Measurements from ENCODE around the gene ASB6. TPM values are rescaled to one million over a fixed set of nuclear protein-coding genes. Genes with fewer than 3 reads are reported as not detected.
A peak's percentile ranks its signal among the peaks of the same experiment; 100 is the strongest.

The ASB6 gene
- total RNA-seq, 1 experiment from 2014 or later: 18.7 TPM

DNA sequence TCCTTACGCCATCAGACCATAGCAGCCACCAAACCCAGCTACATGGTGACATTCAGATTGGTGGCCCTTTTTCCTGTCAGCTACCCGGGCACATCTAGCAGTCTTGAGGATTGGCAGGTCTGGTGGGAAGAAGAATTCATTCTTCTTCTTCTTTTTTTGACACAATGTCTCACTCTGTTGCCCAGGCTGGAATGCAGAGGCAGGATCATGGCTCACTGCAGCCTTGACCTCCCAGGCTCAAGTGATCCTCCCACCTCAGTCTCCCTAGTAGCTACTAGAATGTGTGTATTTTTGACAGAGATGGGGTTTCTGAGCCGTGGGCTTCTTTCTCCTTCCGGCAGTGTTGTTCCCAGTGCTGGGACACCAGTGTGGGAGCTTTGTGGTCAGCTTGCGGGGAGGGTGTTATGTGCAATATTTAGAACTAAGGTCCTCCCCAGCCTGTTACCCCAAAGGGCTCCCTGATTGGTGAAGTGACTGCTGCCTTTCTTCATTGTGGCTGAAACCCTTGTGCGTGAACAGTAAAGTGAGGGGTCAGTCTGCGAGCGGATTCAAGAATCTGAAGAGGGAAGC, 12.6 kb downstream of the ASB6 start:
- DNase-seq (ENCODE audit: extremely low read depth, low read depth): no peak

DNA sequence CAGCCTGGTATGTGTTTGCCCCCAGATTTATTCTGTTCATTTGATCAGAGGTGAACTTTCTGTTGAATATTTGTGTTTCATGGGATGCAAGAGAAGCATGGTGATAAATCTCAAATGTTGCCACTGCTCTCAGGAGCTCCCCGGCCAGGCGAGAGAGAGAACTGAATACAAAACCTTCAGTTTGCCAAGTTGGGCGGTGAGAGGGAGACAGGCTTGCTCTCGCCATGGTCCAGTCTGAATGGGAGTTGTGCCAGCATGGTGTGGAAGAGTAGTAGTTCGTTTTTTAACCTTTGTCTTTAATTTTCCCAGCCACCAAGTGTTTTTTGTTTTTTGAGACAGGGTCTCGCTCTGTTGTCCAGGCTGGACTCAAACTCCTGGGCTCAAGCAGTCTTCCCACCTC, 13.2 kb downstream of the ASB6 start:
- no peak for DNase-seq (ENCODE audit: extremely low read depth, low read depth)

- no peak for DNase-seq (ENCODE audit: extremely low read depth, low read depth)
These were observed 14.2 kb downstream of the ASB6 start for GRCh38 chr9:129627556-129628440.

- no peak for DNase-seq (ENCODE audit: extremely low read depth, low read depth)
These were observed 15.2 kb downstream of the ASB6 start for GRCh38 chr9:129626625-129627284.

DNA sequence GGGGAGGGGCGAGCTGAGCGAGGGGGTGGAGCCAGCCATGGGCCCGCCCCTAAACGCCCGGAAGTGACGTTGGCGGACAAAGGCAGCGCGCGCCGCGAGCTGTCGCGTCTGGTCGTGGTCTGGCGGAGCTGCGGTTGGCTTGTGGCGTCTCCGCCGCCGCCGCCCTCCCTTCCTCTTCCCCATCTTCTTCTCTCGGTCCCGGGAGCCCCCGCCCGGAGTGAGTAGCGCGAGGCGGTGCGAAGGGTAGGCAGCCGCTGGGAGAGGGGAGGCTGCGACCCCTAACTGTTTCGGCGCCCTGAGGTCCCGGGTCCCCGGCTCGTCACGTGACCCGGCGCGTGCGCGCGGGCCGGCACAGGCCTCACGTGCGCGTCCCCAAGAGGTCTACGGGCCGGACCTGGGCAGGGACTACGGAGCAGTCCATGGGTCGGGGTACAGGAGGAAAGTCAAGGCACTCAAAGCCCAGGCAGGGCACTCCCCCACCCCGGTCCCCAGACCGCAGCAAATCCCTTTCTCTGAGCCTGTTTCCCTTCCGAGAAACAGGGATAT, 15.8 kb downstream of the ASB6 start, which contains the start of gene NTMT1:
NTMT1 (plus strand) TSS at position 85 of the 546 bp plus-strand sequence. CDS start 6,541 bp downstream, outside the sequence.
- DNase-seq (ENCODE audit: extremely low read depth, low read depth): peak; percentile 80

GRCh38 chr9:129624947-129625346, 17.0 kb downstream of the ASB6 start:
- DNase-seq (ENCODE audit: extremely low read depth, low read depth): no peak

GRCh38 chr9:129624168-129624759, 17.7 kb downstream of the ASB6 start:
- peak; percentile 56 for DNase-seq (ENCODE audit: extremely low read depth, low read depth)

GRCh38 chr9:129623331-129623730, 18.6 kb downstream of the ASB6 start:
- DNase-seq (ENCODE audit: extremely low read depth, low read depth): no peak

DNA sequence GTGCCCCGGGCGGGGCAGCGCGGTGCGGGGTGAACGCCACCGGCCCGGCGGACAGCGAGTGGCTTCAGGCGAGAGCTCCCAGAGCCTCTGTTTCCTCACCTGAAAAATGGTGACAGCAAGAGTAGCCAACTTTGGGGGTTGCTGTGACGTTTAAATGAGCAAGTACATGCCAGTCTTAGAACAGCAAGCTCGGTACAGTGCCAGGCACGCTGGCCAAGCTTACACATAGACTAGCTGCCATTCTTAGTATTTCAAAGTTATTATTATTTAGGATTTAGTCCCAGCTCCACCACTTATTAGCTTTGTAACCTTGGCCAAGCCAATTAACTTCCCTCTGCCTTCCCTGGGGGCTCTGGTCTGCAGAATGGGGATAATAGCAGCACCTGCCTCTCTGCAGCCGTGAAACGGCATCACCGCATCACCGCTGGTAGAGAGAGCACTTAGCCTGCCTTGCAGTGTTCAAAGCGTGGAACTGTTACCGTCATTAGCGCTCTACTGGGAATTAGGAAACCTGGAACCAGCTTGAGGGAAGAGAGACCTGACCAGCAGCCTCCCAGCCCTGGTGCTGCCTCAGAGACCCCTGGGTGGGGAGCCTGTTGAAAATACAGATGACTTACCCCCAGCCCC, 21.2 kb downstream of the ASB6 start, which contains the start of gene C9orf50:
C9orf50 (minus strand) TSS at position 433 of the 627 bp plus-strand sequence. CDS start 527 bp downstream, outside the sequence.
- DNase-seq (ENCODE audit: extremely low read depth, low read depth): no peak

GRCh38 chr9:129619787-129620668, 21.9 kb downstream of the ASB6 start:
- DNase-seq (ENCODE audit: extremely low read depth, low read depth): no peak

DNA sequence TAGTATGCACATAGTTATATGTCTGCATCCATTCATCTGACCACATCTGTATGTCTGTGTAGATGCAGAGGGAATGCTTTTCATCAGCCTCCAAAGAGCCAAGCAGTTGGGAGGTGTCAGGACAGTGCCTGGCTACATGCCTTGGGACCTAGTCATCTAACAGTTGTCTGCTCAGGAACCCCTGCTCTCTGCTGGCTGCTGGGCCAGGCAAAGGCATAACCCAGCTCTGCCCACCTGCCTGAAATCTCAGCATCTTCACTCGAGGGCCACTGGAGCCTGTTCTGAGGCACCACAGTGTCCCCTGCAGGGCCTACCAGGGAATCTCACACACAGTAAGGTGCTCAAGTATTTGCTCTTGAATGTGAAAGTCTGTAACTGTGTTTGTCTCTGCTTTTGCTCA, 24.8 kb downstream of the ASB6 start:
- DNase-seq (ENCODE audit: extremely low read depth, low read depth): no peak

DNA sequence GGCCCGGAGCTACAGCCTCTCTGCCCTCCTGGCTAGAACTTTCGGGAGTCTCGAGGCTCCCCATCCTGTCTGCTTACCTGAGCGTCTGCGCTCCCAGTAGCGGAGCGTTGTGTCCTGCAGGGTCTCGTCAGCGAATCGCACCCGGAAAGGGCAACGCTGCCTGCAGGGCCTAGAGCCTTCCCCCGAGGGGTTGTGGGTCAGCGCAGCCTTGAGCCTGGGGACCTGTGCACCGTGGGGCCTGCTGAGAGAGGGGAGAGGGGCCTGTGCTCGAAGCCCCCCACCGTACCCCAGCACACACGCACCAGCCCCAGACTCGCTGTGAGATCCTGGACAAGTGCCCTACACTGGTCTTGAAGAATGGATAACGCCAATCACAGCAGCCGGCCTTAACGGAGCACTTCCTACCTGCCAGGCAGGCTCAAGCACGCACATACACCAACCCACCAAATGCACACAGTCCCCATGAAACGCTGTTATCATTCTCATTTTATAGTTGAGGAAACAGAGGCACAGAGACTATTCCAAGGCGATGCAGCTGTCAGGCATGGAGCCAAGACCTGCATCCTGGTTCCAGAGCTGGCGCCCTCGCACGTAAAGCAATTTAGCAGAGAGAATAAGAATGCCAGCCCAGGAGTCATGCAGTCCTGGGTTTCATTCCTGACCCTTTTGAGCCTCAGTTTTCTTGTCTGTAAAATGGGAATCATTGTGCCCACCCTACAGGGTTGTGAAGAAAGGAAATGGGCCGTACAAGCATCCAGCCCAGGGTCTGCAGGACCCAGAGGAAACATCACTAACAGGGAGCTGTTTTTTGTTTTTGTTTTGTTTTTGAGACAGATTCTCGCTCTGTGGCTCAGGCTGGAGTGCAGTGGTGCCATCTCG, 26.3 kb downstream of the ASB6 start:
- DNase-seq (ENCODE audit: extremely low read depth, low read depth): no peak

- DNase-seq (ENCODE audit: extremely low read depth, low read depth): no peak
These were observed 27.0 kb downstream of the ASB6 start for GRCh38 chr9:129614932-129615331.

DNA sequence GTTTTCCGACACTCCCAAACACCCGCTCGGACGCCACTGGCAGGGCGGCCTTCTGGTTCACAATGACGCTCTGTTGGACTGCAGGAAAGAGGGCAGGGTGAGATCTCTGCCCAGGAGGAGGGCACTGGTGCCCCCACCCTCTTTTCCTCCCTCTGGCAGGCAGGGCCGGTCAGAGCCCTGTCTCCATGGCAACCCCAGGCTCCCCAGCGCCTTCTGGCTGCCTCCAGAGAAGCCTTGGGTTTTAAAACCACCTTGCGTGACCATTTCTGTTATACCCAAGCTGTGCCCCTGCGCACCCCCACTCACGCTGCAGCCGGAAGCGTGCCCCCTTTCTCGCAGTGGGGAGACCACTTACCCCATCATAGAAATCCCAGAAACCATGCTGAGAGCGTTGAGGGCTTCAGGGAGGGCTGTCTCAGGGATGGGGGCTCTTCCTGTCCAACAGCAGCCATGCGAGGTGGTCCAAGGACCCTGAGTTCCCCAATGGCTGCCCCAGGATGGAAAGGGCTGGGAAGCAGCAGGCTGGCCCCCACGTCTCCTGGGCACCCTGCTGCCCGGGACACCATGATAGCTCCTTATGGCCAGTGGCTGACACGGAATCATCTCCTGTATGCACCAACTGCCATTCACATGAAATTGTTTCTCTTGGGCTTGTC, 28.3 kb downstream of the ASB6 start:
- DNase-seq (ENCODE audit: extremely low read depth, low read depth): no peak

- DNase-seq (ENCODE audit: extremely low read depth, low read depth): no peak
These were observed 29.0 kb downstream of the ASB6 start for GRCh38 chr9:129612815-129613519.

DNA sequence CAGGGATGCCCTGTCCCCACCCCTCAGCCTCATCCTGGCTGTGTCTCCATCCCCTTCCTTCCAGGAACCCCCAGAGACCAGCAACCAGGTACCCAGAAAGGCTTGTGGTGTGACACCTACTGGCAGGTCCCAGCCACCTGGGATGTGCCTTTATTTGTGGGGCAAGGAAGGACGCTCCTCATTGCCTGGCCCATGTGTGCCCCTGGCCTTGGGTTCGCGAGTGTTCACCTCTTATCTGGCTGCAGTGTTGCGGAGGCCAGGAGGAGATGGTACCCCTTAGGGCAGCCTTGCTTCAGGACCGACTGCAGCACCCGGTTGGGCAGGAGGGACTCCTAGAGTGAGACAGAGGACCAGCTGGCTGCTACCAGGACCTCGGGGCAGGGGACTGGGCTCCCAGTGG, 29.8 kb downstream of the ASB6 start:
- no peak for DNase-seq (ENCODE audit: extremely low read depth, low read depth)

GRCh38 chr9:129611307-129611800, 30.6 kb downstream of the ASB6 start:
- DNase-seq (ENCODE audit: extremely low read depth, low read depth): no peak
